Glutamatergic neuron (in vitro differentiated cells): Measurements from ENCODE around the gene SPATA20. TPM values are rescaled to one million over a fixed set of nuclear protein-coding genes. Genes with fewer than 3 reads are reported as not detected.

Experiments
- DNase-seq: peaks from one replicate; pipeline ENCODE4 v3.0.0; 2022
- H3K27ac Mint-ChIP-seq: one replicate; pipeline ENCODE4 v1.8.0; 2020; ENCODE audit warnings: mild to moderate bottlenecking, mixed read lengths, inconsistent platforms; ENCODE audit not compliant: unreplicated experiment
- H3K27me3 Mint-ChIP-seq: one replicate; pipeline ENCODE4 v1.8.0; 2020; ENCODE audit warnings: mild to moderate bottlenecking, moderate library complexity, mixed read lengths, inconsistent platforms; ENCODE audit not compliant: unreplicated experiment
- H3K36me3 Mint-ChIP-seq: one replicate; pipeline ENCODE4 v1.8.0; 2020; ENCODE audit warnings: mild to moderate bottlenecking, mixed read lengths, inconsistent platforms; ENCODE audit not compliant: unreplicated experiment
- H3K4me1 Mint-ChIP-seq: one replicate; pipeline ENCODE4 v1.8.0; 2020; ENCODE audit warnings: mild to moderate bottlenecking, low read depth, mixed read lengths, inconsistent platforms; ENCODE audit not compliant: unreplicated experiment
- H3K4me3 Mint-ChIP-seq: one replicate; pipeline ENCODE4 v1.8.0; 2020; ENCODE audit warnings: mild to moderate bottlenecking, mixed read lengths, inconsistent platforms; ENCODE audit not compliant: unreplicated experiment
- H3K9me3 Mint-ChIP-seq: one replicate; pipeline ENCODE4 v1.8.0; 2020; ENCODE audit warnings: mild to moderate bottlenecking, moderate library complexity, mixed read lengths, inconsistent platforms; ENCODE audit not compliant: unreplicated experiment
- total RNA-seq: library from RNA; stranded (reverse); fragmentation: NEBNext Ultra II Directional; extraction: Animal tissue kit (Norgen Biotek cat#: 25700); gene quantifications from one replicate; pipeline ENCODE4 v1.2.1, GENCODE V29; 2021; ENCODE audit not compliant: unreplicated experiment
- TF ChIP-seq, protein P1 (sequence below): fragments of 200-600 bp; sonication (generic); IDR thresholded peaks from one replicate; pipeline ENCODE4 v1.5.0; 2021; ENCODE audit not compliant: partially characterized antibody, unreplicated experiment

SPATA20 gene
- total RNA-seq, 1 donor from 2014 or later: 14.0 TPM

DNA sequence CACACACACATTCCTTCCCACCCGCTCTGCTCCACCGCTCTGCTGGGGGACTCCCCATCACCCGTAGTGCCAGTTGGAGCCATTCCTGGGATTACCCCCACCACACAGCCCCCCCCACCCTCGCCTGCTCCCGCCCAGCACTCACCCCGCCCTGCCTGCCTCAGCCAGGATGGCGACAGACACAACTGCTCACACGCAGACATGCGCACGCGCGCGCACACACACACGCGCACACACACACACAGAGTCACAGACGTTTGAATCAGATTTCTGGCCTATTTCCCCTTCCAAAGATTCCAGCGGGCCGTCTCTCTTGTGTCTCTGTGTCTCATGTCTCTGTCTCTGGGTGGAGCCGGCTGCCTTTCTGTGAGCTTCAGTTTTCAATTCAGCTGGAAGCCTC, 17.9 kb downstream of the SPATA20 start:
- Mint-ChIP-seq H3K27ac (no peak overlapping the region), H3K27me3 (peaks cover 21% of the 10 kb centered on the region), H3K4me1 (peaks cover 24% of the 10 kb centered on the region), H3K36me3 (no peaks in the 10 kb centered on the region), H3K9me3 (peaks cover 4% of the 10 kb centered on the region), H3K4me3 (no peak overlapping the region)
- no peak for DNase-seq
- TF ChIP-seq, protein P1, sequence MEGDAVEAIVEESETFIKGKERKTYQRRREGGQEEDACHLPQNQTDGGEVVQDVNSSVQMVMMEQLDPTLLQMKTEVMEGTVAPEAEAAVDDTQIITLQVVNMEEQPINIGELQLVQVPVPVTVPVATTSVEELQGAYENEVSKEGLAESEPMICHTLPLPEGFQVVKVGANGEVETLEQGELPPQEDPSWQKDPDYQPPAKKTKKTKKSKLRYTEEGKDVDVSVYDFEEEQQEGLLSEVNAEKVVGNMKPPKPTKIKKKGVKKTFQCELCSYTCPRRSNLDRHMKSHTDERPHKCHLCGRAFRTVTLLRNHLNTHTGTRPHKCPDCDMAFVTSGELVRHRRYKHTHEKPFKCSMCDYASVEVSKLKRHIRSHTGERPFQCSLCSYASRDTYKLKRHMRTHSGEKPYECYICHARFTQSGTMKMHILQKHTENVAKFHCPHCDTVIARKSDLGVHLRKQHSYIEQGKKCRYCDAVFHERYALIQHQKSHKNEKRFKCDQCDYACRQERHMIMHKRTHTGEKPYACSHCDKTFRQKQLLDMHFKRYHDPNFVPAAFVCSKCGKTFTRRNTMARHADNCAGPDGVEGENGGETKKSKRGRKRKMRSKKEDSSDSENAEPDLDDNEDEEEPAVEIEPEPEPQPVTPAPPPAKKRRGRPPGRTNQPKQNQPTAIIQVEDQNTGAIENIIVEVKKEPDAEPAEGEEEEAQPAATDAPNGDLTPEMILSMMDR: no peak

- H3K27me3 Mint-ChIP-seq: peaks cover 23% of the 10 kb centered on the region
- DNase-seq: no peak
- peaks cover 32% of the 10 kb centered on the region for H3K4me1 Mint-ChIP-seq
- peak overlapping the region; percentile 16 for H3K27ac Mint-ChIP-seq
- peaks cover 4% of the 10 kb centered on the region for H3K9me3 Mint-ChIP-seq
- TF ChIP-seq, protein P1: no peak
- H3K36me3 Mint-ChIP-seq: no peaks in the 10 kb centered on the region
- peak overlapping the region; percentile 67 for H3K4me3 Mint-ChIP-seq
Observed at GRCh38 chr17:50565402-50566350, 18.7 kb downstream of the SPATA20 start.

GRCh38 chr17:50566886-50567285, 19.9 kb downstream of the SPATA20 start:
- H3K27ac Mint-ChIP-seq: no peak overlapping the region
- H3K27me3 Mint-ChIP-seq: peaks cover 26% of the 10 kb centered on the region
- H3K36me3 Mint-ChIP-seq: peaks cover 2% of the 10 kb centered on the region
- no peak for DNase-seq
- TF ChIP-seq, protein P1: no peak
- no peak overlapping the region for H3K4me3 Mint-ChIP-seq
- H3K9me3 Mint-ChIP-seq: peaks cover 4% of the 10 kb centered on the region
- peaks cover 38% of the 10 kb centered on the region for H3K4me1 Mint-ChIP-seq

- Mint-ChIP-seq H3K4me1 (peaks cover 33% of the 10 kb centered on the region), H3K4me3 (no peak overlapping the region), H3K9me3 (peaks cover 2% of the 10 kb centered on the region), H3K27me3 (peaks cover 19% of the 10 kb centered on the region), H3K36me3 (peaks cover 3% of the 10 kb centered on the region), H3K27ac (no peak overlapping the region)
- DNase-seq: no peak
- TF ChIP-seq, protein P1: no peak
Observed at GRCh38 chr17:50568659-50569058, 21.7 kb downstream of the SPATA20 start.

GRCh38 chr17:50569592-50569991, 22.6 kb downstream of the SPATA20 start:
- no peak for DNase-seq
- peaks cover under 1% of the 10 kb centered on the region for H3K9me3 Mint-ChIP-seq
- H3K27ac Mint-ChIP-seq: no peak overlapping the region
- H3K4me1 Mint-ChIP-seq: peaks cover 33% of the 10 kb centered on the region
- TF ChIP-seq, protein P1: no peak
- H3K36me3 Mint-ChIP-seq: peaks cover 3% of the 10 kb centered on the region
- peaks cover 19% of the 10 kb centered on the region for H3K27me3 Mint-ChIP-seq
- no peak overlapping the region for H3K4me3 Mint-ChIP-seq
